Measurements from ENCODE around the gene CKAP2L. TPM values are rescaled to one million over a fixed set of nuclear protein-coding genes. Genes with fewer than 3 reads are reported as not detected.

Gene CKAP2L
- total and polyA plus RNA-seq, 2 donors (not counting 3 experiments of a cell fraction or from before 2014, with no cell fraction given): 3.4 to 30.7 TPM

- H3K9ac ChIP-seq (replicated peaks; ENCODE audit: extremely low read depth, insufficient read depth, low read length): no peak overlapping the region
- ChIA-PET POLR2A (no interaction called here), CTCF (interaction anchor here (1.5 kb wide), 1 partner anchor 14 kb away, joined by 3 read pairs; no protein-coding TSS in a partner anchor)
- no peak overlapping the region for H2AFZ ChIP-seq (ENCODE audit: low read depth, low read length)
- intact Hi-C loops (cut with micrococcal nuclease) (no loop called here), dilution Hi-C loops (cut with MboI; ENCODE audit: extremely low pct_ligation_motif_present, low sequenced_read_pairs) (no loop called here)
- no peaks in the 10 kb centered on the region for H3K36me3 ChIP-seq (ENCODE audit: control insufficient read depth in 2 of 2, extremely low read depth in 1 of 2, insufficient read depth in 2 of 2, low read length in 2 of 2)
- DNase-seq (ENCODE audit: low read depth, low spot score) (no peak), FAIRE-seq (no peak)
- no peaks in the 10 kb centered on the region for H3K79me2 ChIP-seq (ENCODE audit: control insufficient read depth, insufficient read depth, low read length)
- H3K4me1 ChIP-seq (ENCODE audit: control insufficient read depth, extremely low read depth, insufficient read depth, low read length): no peaks in the 10 kb centered on the region
- no TSS peak for BruUV-seq (replicated peaks)
- no peak overlapping the region for H3K4me3 ChIP-seq (replicated peaks in 1 of 3; ENCODE audit: insufficient read depth in 1 of 3, low read depth in 1 of 3, low read length in 3 of 3)
- no peaks in the 10 kb centered on the region for H3K9me3 ChIP-seq (replicated peaks; ENCODE audit: control insufficient read depth, insufficient read depth, low read length)
- H3K27me3 ChIP-seq (ENCODE audit: control insufficient read depth in 2 of 2, insufficient read depth in 2 of 2, low read length in 2 of 2): no peaks in the 10 kb centered on the region
- TF ChIP-seq FOS (IDR thresholded peaks at IDR 0.05; ENCODE audit: borderline replicate concordance, insufficient read depth, low read length) (no peak), MAX (IDR thresholded peaks at IDR 0.05; ENCODE audit: insufficient read depth, insufficient read length) (no peak), GATA2 (IDR thresholded peaks at IDR 0.05; ENCODE audit: insufficient read depth, insufficient read length, low read depth, low read length) (no peak), EZH2 (IDR thresholded peaks at IDR 0.05; ENCODE audit: borderline replicate concordance, low read depth, low read length, severe bottlenecking) (no peak), POLR2A (IDR thresholded peaks at IDR 0.05; ENCODE audit: low read depth, low read length) (no peak), CTCF (IDR thresholded peaks at IDR 0.05; ENCODE audit: extremely low read depth in 1 of 2, insufficient read depth in 1 of 2, low read depth in 1 of 2, low read length in 2 of 2) (no peak)
- no peaks in the 10 kb centered on the region for H3K9me1 ChIP-seq (replicated peaks; ENCODE audit: control insufficient read depth, extremely low read depth, insufficient read depth, low read length)
- no peak overlapping the region for H3K27ac ChIP-seq (ENCODE audit: insufficient read depth, low read depth, low read length)
- H3K4me2 ChIP-seq (ENCODE audit: insufficient read depth, low read length): no peak overlapping the region
- no peaks in the 10 kb centered on the region for H4K20me1 ChIP-seq (replicated peaks; ENCODE audit: control insufficient read depth, extremely low read depth, insufficient read depth, low read length)
Observed at GRCh38 chr2:112712465-112712864, 51.9 kb downstream of the CKAP2L start.

Data from endothelial cell of umbilical vein (primary cell).